GM21825 (cell line): Measurements from ENCODE around the gene EPHA8.

Source experiments
- ATAC-seq: cut with Tn5 transposase; IDR thresholded peaks from one replicate; pipeline ENCODE4 v1.9.1; 2021; ENCODE audit warnings: mild to moderate bottlenecking, moderate library complexity; ENCODE audit not compliant: unreplicated experiment

EPHA8 gene

GRCh38 chr1:22535399-22535798 lies 27.9 kb upstream of the EPHA8 start:
- no peak for ATAC-seq

GRCh38 chr1:22536506-22536905 lies 26.8 kb upstream of the EPHA8 start:
- no peak for ATAC-seq

- no peak for ATAC-seq
These were observed 25.7 kb upstream of the EPHA8 start for GRCh38 chr1:22537441-22538139.

GRCh38 chr1:22539510-22540118 lies 23.7 kb upstream of the EPHA8 start:
- no peak for ATAC-seq

- ATAC-seq = no peak
These were observed 23.0 kb upstream of the EPHA8 start for GRCh38 chr1:22540337-22540736.

GRCh38 chr1:22542886-22543285 lies 20.4 kb upstream of the EPHA8 start:
- ATAC-seq = no peak

GRCh38 chr1:22543679-22544078 lies 19.6 kb upstream of the EPHA8 start:
- ATAC-seq = no peak

GRCh38 chr1:22544606-22545005 lies 18.7 kb upstream of the EPHA8 start:
- ATAC-seq = no peak

GRCh38 chr1:22545141-22545540 lies 18.1 kb upstream of the EPHA8 start:
- ATAC-seq = no peak

GRCh38 chr1:22547186-22547817 lies 16.0 kb upstream of the EPHA8 start:
- no peak for ATAC-seq

- no peak for ATAC-seq
These were observed 15.3 kb upstream of the EPHA8 start for GRCh38 chr1:22547818-22548462.

- no peak for ATAC-seq
These were observed 13.3 kb upstream of the EPHA8 start for GRCh38 chr1:22550021-22550420.

- ATAC-seq = no peak
These were observed 11.7 kb upstream of the EPHA8 start for GRCh38 chr1:22551591-22551990.

- ATAC-seq = no peak
These were observed 11.3 kb upstream of the EPHA8 start for GRCh38 chr1:22552021-22552420.

- no peak for ATAC-seq
These were observed 10.0 kb upstream of the EPHA8 start for GRCh38 chr1:22553104-22553880.

GRCh38 chr1:22553991-22554522 lies 9.2 kb upstream of the EPHA8 start:
- no peak for ATAC-seq

- ATAC-seq = no peak
These were observed 8.0 kb upstream of the EPHA8 start for GRCh38 chr1:22555371-22555656.

- no peak for ATAC-seq
These were observed 6.7 kb upstream of the EPHA8 start for GRCh38 chr1:22556391-22557104.

- ATAC-seq = no peak
These were observed 5.8 kb upstream of the EPHA8 start for GRCh38 chr1:22557341-22557950.
